ENCODE results near the gene MRPS10.
A peak's percentile ranks its signal among the peaks of the same experiment; 100 is the strongest.

The MRPS10 gene

DNA sequence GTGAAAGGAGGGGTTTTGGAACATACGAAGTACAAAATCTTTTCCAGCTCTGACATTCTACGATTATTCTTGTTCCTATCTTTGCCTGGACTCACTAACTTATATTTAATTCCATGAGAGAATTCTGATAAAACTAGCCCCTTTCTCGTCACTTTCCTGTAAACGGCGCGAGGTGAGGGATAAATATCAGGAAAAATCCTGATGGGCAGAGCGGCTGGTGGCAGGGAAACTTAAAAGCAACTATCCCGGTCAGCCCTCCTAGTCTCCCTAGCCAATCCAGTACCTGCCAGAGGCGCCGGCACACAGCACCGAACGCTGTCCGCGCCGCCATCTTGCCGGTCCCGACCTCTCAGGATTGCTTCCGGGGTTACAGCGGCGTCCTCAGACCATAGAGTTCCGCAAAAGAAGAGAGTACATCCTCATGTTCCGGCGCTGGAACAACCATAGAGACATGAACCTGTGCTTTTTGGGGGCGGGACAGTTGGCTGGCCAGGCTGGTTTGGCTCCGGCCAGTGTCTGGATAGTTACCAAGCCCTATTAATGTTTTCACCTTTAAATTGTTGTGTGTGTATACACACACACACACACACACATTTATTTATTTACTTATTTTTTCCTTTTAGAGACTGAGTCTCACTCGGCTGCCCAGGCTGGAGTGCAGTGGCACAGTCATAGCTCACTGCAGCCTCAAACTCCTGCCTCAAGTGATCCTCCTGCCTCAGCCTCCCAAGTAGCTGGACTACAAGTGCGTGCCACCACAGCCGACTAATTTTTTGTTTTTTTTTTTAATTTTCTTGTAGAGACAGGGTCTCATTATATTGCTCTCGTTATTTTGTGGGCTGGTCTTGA, at the start of gene MRPS10:
MRPS10 (minus strand) TSS at position 343 of the 849 bp plus-strand sequence; CDS start at position 331, 12 bp downstream.
- peak within 1 kb of the TSS; percentile 77 for H3K4me2 ChIP-seq (ENCODE audit: low read length)

GRCh38 chr6:42266538-42266937, 48.9 kb upstream of the MRPS10 start:
- Histone ChIP-seq H3K27me3 (ENCODE audit: low read depth, low read length) (no peaks in the 10 kb centered on the region), H3K79me2 (ENCODE audit: low read length) (no peaks in the 10 kb centered on the region), H3K9me3 (ENCODE audit: insufficient read depth, low read length) (no peaks in the 10 kb centered on the region), H3K27ac (ENCODE audit: low read length) (no peak overlapping the region), H3K9ac (ENCODE audit: low read length) (no peak overlapping the region), H3K36me3 (replicated peaks; ENCODE audit: low read depth, low read length) (peaks cover 18% of the 10 kb centered on the region), H3K4me2 (ENCODE audit: low read length) (no peak overlapping the region), H2AFZ (ENCODE audit: low read depth, low read length) (no peak overlapping the region), H3K4me3 (ENCODE audit: low read length) (no peak overlapping the region), H4K20me1 (ENCODE audit: insufficient read depth, low read length) (no peaks in the 10 kb centered on the region), H3K4me1 (ENCODE audit: low read length) (peaks cover 16% of the 10 kb centered on the region)
- TF ChIP-seq CTCF (IDR thresholded peaks at IDR 0.05; ENCODE audit: low read depth, low read length), result no peak

More for the DNA sequence above, at the start of gene MRPS10:
- Histone ChIP-seq H3K27ac (ENCODE audit: low read length) (peak within 1 kb of the TSS; percentile 60), H3K9ac (ENCODE audit: low read length) (peak within 1 kb of the TSS; percentile 89), H3K36me3 (replicated peaks; ENCODE audit: low read depth, low read length) (peaks cover 11% of the 10 kb centered on the region), H3K9me3 (ENCODE audit: insufficient read depth, low read length) (no peaks in the 10 kb centered on the region), H3K79me2 (ENCODE audit: low read length) (peaks cover 36% of the 10 kb centered on the region), H4K20me1 (ENCODE audit: insufficient read depth, low read length) (no peaks in the 10 kb centered on the region), H3K4me1 (ENCODE audit: low read length) (peaks cover 70% of the 10 kb centered on the region), H2AFZ (ENCODE audit: low read depth, low read length) (peak within 1 kb of the TSS; percentile 42; the same call in 1 of the 2 replicates), H3K27me3 (ENCODE audit: low read depth, low read length) (no peaks in the 10 kb centered on the region), H3K4me3 (ENCODE audit: low read length) (peak within 1 kb of the TSS; percentile 86)
- TF ChIP-seq EZH2phosphoT487 (IDR thresholded peaks at IDR 0.05; ENCODE audit: low read depth) (no peak), CTCF (IDR thresholded peaks at IDR 0.05; ENCODE audit: low read depth, low read length) (no peak)

- Histone ChIP-seq H3K4me2 (ENCODE audit: low read length) (no peak overlapping the region), H2AFZ (ENCODE audit: low read depth, low read length) (no peak overlapping the region), H4K20me1 (ENCODE audit: insufficient read depth, low read length) (no peaks in the 10 kb centered on the region), H3K36me3 (replicated peaks; ENCODE audit: low read depth, low read length) (peaks cover 18% of the 10 kb centered on the region), H3K4me3 (ENCODE audit: low read length) (no peak overlapping the region), H3K9me3 (ENCODE audit: insufficient read depth, low read length) (no peaks in the 10 kb centered on the region), H3K27ac (ENCODE audit: low read length) (no peak overlapping the region), H3K27me3 (ENCODE audit: low read depth, low read length) (no peaks in the 10 kb centered on the region), H3K9ac (ENCODE audit: low read length) (no peak overlapping the region), H3K79me2 (ENCODE audit: low read length) (no peaks in the 10 kb centered on the region), H3K4me1 (ENCODE audit: low read length) (peaks cover 25% of the 10 kb centered on the region)
- no peak for TF ChIP-seq CTCF (IDR thresholded peaks at IDR 0.05; ENCODE audit: low read depth, low read length)
- no peak for TF ChIP-seq EZH2phosphoT487 (IDR thresholded peaks at IDR 0.05; ENCODE audit: low read depth)
Observed at GRCh38 chr6:42264852-42265390, 47.3 kb upstream of the MRPS10 start.

DNA sequence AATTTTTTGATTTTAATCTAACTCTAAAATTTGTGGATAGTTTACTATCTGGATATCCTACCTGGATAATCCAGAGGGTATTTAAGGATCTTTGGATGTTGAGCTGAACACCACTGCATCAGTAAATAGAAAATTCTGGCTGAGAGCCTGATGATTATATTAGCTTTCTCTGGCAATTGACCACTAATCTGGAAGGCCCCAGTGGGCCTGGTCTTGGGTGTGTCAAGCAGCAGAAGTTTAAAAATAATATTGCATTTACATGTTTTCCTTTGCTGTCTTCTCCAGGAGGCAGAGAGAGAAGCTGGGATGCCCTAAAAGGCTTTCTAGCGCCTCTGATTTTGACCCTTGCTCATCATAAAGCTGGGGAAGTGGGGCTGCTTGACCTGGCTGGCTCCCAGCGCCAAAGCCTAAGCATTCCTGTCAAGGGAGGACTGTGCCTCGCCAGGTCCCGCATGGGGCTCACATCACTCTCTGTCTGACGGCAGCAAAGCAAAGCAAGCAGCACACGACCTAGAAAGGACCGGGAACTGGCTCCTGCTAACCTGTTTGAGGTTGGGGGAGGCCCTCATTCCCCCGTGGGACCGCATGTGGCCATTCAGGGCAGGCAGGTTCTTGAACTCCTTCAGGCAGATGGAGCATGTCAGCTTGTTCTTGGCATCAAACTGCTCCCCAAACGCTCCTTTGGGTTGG, 46.6 kb upstream of the MRPS10 start:
- H3K27ac ChIP-seq (ENCODE audit: low read length), result no peak overlapping the region
- TF ChIP-seq EZH2phosphoT487 (IDR thresholded peaks at IDR 0.05; ENCODE audit: low read depth), result no peak
- TF ChIP-seq CTCF (IDR thresholded peaks at IDR 0.05; ENCODE audit: low read depth, low read length), result no peak

More for the DNA sequence above, 46.6 kb upstream of the MRPS10 start:
- H3K79me2 ChIP-seq (ENCODE audit: low read length), result no peaks in the 10 kb centered on the region
- H3K36me3 ChIP-seq (replicated peaks; ENCODE audit: low read depth, low read length), result peaks cover 19% of the 10 kb centered on the region
- H3K4me2 ChIP-seq (ENCODE audit: low read length), result no peak overlapping the region
- no peak overlapping the region for H3K4me3 ChIP-seq (ENCODE audit: low read length)
- no peaks in the 10 kb centered on the region for H3K9me3 ChIP-seq (ENCODE audit: insufficient read depth, low read length)
- peaks cover 20% of the 10 kb centered on the region for H3K4me1 ChIP-seq (ENCODE audit: low read length)
- H3K9ac ChIP-seq (ENCODE audit: low read length), result no peak overlapping the region
- H2AFZ ChIP-seq (ENCODE audit: low read depth, low read length), result no peak overlapping the region
- no peaks in the 10 kb centered on the region for H4K20me1 ChIP-seq (ENCODE audit: insufficient read depth, low read length)
- no peaks in the 10 kb centered on the region for H3K27me3 ChIP-seq (ENCODE audit: low read depth, low read length)
